SK-N-SH treated with all-trans-retinoic acid at 6 μM for 48 hours (cell line): Measurements from ENCODE around the gene SLTM.
A peak's percentile ranks its signal among the peaks of the same experiment; 100 is the strongest.
"Not testable (repeated sequence)": the region's sequence is repeated elsewhere in the genome, so short reads cannot be mapped to it uniquely, and the experiment has no call there.

ENCODE experiments used
- ATAC-seq: fragments of 200-7000 bp; cut with Tn5 transposase; 3 replicates; pipeline ENCODE4 v1.9.1; 2020; ENCODE audit warnings: mild to moderate bottlenecking, moderate library complexity
- ARNTL ChIP-seq: fragments of 450-650 bp; formaldehyde crosslinking; IDR thresholded peaks from 2 replicates; pipeline ENCODE4 v1.5.0; 2020; ENCODE audit warnings: low read depth, mild to moderate bottlenecking, moderate library complexity, borderline replicate concordance
- BACH2 ChIP-seq: fragments of 250-450 bp; sonication (Bioruptor Pico); IDR thresholded peaks from 2 replicates; pipeline ENCODE4 v1.9.0; 2021; ENCODE audit warnings: mild to moderate bottlenecking, borderline replicate concordance
- CSDC2 ChIP-seq: fragments of 250-450 bp; sonication (Bioruptor Pico); IDR thresholded peaks from 2 replicates; pipeline ENCODE4 v1.5.0; 2020; ENCODE audit warnings: mild to moderate bottlenecking, moderate library complexity
- GLIS3 ChIP-seq: fragments of 250-450 bp; sonication (Bioruptor Pico); IDR thresholded peaks from 2 replicates; pipeline ENCODE4 v1.5.0; 2020; ENCODE audit warnings: mild to moderate bottlenecking, moderate library complexity
- ISL1 ChIP-seq: fragments of 250-450 bp; sonication (Bioruptor Pico); IDR thresholded peaks from 2 replicates; pipeline ENCODE4 v2.1.2; 2022; ENCODE audit warnings: mild to moderate bottlenecking, moderate library complexity
- OSR1 ChIP-seq: fragments of 250-450 bp; sonication (Bioruptor Pico); IDR thresholded peaks from 2 replicates; pipeline ENCODE4 v1.8.0; 2022; ENCODE audit warnings: moderate library complexity, mild to moderate bottlenecking, inconsistent platforms
- PPARA ChIP-seq: fragments of 250-450 bp; sonication (Bioruptor Pico); IDR thresholded peaks from 2 replicates; pipeline ENCODE4 v1.5.0; 2020; ENCODE audit warnings: mild to moderate bottlenecking, borderline replicate concordance
- RARB ChIP-seq: fragments of 250-450 bp; sonication (Bioruptor Pico); IDR thresholded peaks from 2 replicates; pipeline ENCODE4 v1.8.0; 2021; ENCODE audit warnings: mild to moderate bottlenecking, moderate library complexity
- TCF4 ChIP-seq: fragments of 250-450 bp; sonication (Bioruptor Pico); IDR thresholded peaks from 2 replicates; pipeline ENCODE4 v1.8.0; 2021; ENCODE audit warnings: mild to moderate bottlenecking, moderate library complexity, borderline replicate concordance
- ZC3H10 ChIP-seq: fragments of 250-450 bp; sonication (Bioruptor Pico); IDR thresholded peaks from 2 replicates; pipeline ENCODE4 v1.5.1; 2021; ENCODE audit warnings: mild to moderate bottlenecking, moderate library complexity
- ZFP3 ChIP-seq: fragments of 250-450 bp; sonication (Bioruptor Pico); IDR thresholded peaks from 2 replicates; pipeline ENCODE4 v1.5.0; 2020; ENCODE audit warnings: mild to moderate bottlenecking, moderate library complexity
- ZNF565 ChIP-seq: fragments of 450-650 bp; formaldehyde crosslinking; conservative IDR thresholded peaks from 2 replicates; pipeline ENCODE4 v1.5.0; 2020; ENCODE audit warnings: low read depth, mild to moderate bottlenecking, moderate library complexity
- ZNF70 ChIP-seq: fragments of 450-650 bp; formaldehyde crosslinking; IDR thresholded peaks from 2 replicates; pipeline ENCODE4 v1.5.0; 2020; ENCODE audit warnings: mild to moderate bottlenecking, moderate library complexity
- ZNF8 ChIP-seq: fragments of 450-650 bp; formaldehyde crosslinking; IDR thresholded peaks from 2 replicates; pipeline ENCODE4 v1.5.0; 2020; ENCODE audit warnings: mild to moderate bottlenecking, moderate library complexity
- TF ChIP-seq, protein P1 (sequence below): fragments of 250-450 bp; sonication (Bioruptor Pico); IDR thresholded peaks from 2 replicates; pipeline ENCODE4 v1.8.0; 2021; ENCODE audit warnings: low read depth, mild to moderate bottlenecking, moderate library complexity, borderline replicate concordance
- TF ChIP-seq, protein P2 (sequence below): fragments of 250-450 bp; sonication (Bioruptor Pico); IDR thresholded peaks from 2 replicates; pipeline ENCODE4 v1.8.0; 2020; ENCODE audit warnings: mild to moderate bottlenecking, moderate library complexity, borderline replicate concordance
- TF ChIP-seq, protein P3 (sequence below): fragments of 250-450 bp; sonication (Bioruptor Pico); IDR thresholded peaks from 2 replicates; pipeline ENCODE4 v1.5.1; 2020; ENCODE audit warnings: low read depth, mild to moderate bottlenecking, moderate library complexity
- TF ChIP-seq, protein P4 (sequence below): fragments of 250-450 bp; sonication (Bioruptor Pico); IDR thresholded peaks from 2 replicates; pipeline ENCODE4 v1.5.0; 2020; ENCODE audit warnings: mild to moderate bottlenecking, moderate library complexity

The SLTM gene

DNA sequence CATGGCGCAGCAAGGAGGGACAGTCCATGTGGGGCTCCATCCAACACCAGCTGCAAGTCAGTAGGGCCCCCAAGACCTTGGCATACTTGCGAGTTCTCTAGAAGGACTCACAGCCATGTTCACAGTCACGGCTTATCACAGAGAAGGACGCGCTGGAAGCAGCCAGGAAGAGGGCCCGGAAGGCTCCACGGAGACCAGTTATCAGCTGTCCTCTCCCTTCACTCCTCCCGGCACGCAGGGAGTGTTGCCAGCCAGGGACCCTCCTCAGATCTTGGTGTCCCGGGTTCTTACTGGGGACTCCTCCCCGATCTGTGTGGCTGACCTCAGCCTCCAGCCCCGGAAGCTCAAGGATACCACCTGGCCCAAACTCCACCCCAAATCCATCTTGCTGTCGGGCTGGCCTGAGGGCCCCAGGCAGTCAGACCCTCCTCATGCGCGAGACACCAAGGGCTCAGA is 68.0 kb downstream of the SLTM start (continued):
- TF ChIP-seq, protein P1, sequence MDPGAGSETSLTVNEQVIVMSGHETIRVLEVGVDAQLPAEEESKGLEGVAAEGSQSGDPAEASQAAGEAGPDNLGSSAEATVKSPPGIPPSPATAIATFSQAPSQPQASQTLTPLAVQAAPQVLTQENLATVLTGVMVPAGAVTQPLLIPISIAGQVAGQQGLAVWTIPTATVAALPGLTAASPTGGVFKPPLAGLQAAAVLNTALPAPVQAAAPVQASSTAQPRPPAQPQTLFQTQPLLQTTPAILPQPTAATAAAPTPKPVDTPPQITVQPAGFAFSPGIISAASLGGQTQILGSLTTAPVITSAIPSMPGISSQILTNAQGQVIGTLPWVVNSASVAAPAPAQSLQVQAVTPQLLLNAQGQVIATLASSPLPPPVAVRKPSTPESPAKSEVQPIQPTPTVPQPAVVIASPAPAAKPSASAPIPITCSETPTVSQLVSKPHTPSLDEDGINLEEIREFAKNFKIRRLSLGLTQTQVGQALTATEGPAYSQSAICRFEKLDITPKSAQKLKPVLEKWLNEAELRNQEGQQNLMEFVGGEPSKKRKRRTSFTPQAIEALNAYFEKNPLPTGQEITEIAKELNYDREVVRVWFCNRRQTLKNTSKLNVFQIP (CRISPR knock-in tag), result no peak
- TF ChIP-seq, protein P2, sequence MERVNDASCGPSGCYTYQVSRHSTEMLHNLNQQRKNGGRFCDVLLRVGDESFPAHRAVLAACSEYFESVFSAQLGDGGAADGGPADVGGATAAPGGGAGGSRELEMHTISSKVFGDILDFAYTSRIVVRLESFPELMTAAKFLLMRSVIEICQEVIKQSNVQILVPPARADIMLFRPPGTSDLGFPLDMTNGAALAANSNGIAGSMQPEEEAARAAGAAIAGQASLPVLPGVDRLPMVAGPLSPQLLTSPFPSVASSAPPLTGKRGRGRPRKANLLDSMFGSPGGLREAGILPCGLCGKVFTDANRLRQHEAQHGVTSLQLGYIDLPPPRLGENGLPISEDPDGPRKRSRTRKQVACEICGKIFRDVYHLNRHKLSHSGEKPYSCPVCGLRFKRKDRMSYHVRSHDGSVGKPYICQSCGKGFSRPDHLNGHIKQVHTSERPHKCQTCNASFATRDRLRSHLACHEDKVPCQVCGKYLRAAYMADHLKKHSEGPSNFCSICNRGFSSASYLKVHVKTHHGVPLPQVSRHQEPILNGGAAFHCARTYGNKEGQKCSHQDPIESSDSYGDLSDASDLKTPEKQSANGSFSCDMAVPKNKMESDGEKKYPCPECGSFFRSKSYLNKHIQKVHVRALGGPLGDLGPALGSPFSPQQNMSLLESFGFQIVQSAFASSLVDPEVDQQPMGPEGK (CRISPR knock-in tag), result no peak
- TF ChIP-seq, protein P3, sequence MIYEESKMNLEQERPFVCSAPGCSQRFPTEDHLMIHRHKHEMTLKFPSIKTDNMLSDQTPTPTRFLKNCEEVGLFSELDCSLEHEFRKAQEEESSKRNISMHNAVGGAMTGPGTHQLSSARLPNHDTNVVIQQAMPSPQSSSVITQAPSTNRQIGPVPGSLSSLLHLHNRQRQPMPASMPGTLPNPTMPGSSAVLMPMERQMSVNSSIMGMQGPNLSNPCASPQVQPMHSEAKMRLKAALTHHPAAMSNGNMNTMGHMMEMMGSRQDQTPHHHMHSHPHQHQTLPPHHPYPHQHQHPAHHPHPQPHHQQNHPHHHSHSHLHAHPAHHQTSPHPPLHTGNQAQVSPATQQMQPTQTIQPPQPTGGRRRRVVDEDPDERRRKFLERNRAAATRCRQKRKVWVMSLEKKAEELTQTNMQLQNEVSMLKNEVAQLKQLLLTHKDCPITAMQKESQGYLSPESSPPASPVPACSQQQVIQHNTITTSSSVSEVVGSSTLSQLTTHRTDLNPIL (CRISPR knock-in tag), result no peak

DNA sequence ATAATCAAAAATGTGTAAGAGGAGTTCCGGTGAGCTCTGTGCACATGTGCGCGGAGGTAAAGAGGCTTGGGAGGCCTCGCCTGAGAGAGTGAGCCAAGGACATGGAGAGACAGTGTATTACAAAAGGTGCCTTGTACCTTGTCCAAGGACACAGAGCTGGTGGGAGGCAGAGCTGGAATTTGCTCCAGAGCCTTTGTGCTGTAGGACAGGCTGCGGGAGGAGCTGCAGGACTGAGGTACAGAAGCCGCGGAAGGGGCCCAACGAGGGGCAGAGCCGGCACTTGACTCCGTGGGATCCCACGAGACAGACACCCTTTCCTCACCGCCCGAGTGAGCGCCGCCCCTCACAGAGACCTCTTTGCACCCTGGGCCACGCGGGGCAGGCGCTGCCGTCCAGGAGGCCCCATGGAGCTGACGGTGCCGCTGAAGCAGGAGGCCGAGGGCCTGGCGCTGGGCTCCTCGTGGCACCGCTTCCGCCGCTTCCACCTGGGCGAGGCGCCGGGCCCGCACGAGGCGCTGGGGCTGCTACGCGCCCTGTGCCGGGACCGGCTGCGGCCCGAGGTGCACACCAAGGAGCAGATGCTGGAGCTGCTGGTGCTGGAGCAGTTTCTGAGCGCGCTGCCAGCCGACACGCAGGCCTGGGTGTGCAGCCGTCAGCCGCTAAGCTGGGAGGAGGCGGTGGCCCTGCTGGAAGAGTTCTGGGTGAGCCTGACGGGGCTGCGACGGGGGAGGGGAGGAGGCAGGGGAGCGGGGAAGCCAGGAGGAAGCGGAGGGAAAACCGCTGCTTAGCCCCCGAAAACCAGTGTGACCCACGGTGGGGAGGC is 68.7 kb downstream of the SLTM start:
- ATAC-seq, result no peak
- TF ChIP-seq ARNTL (CRISPR knock-in tag) (no peak), ZNF8 (no peak), GLIS3 (CRISPR knock-in tag) (no peak), BACH2 (CRISPR knock-in tag) (no peak), CSDC2 (no peak), PPARA (CRISPR knock-in tag) (no peak)
- TF ChIP-seq, protein P3 (CRISPR knock-in tag), result no peak
- TF ChIP-seq, all 23 proteins: peak for 0

DNA sequence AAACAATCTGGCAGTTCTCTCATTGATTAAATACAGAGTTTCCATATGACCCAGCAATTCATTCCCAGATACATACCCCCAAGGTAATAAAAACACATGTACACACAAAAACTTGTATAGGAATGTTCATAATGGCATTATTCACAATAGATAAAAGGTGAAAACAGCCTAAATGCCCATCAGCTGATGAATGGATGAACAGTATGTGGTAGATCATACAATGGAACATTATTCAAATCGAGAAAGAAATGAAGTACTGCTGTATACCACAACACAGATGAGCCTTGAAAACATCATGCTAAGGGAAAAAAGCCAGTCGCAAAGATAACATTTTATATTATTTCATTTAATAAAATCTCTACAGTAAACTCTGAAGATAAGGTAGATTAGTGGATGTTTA is 71.2 kb downstream of the SLTM start:
- TF ChIP-seq TCF4 (peak; percentile 26; the same call in 1 of the 2 replicates), ZNF8 (no peak), ZFP3 (CRISPR knock-in tag) (no peak)

DNA sequence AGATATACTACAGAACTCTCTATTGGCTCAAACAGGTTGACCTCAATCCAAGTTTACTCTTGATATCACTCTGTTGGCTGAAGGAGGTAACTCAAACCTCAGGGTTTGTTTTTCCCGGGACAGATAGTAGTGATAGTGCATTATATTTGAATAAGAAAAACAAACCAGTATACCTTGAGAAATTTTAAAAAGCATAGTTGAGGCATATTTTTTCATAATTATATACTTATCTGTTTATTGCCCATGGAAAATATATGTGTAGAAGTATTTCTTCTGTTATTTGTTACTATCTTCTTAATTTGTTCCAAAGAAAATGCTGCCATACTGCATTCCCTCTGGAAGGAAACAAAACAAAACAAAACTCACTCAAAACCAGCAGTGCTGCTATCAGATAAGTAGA is 76.9 kb downstream of the SLTM start:
- not testable (repeated sequence) for ATAC-seq

More for the DNA sequence above, 71.2 kb downstream of the SLTM start:
- ATAC-seq, result no peak

DNA sequence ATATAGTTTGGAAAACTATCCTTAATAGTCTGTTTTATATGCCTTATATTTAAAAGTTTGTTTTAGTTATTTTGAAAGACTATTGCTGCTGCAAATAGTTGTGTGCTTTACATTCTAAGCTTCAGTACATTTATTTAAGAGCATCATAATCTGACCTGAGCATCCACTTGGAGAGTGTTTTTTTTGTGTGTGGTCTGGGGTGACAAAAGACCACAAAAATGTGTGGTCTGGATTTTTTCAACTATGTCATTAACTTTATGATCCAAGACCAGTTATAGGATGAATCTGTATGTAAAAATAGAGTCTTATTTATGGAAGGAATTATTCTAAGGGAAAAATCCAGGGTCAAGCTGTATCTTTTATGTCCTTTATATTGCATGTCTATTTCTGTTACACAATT is 77.4 kb downstream of the SLTM start:
- peak; percentile 61 for ATAC-seq
- TF ChIP-seq OSR1 (CRISPR knock-in tag) (no peak), BACH2 (CRISPR knock-in tag) (no peak), ZFP3 (CRISPR knock-in tag) (no peak), ARNTL (CRISPR knock-in tag) (no peak), ISL1 (CRISPR knock-in tag) (no peak), ZNF70 (CRISPR knock-in tag) (no peak), ZC3H10 (CRISPR knock-in tag) (no peak), ZNF8 (no peak), ZNF565 (CRISPR knock-in tag) (no peak), RARB (CRISPR knock-in tag) (no peak), TCF4 (no peak)
- TF ChIP-seq, protein P2 (CRISPR knock-in tag), result no peak
- TF ChIP-seq, protein P4, sequence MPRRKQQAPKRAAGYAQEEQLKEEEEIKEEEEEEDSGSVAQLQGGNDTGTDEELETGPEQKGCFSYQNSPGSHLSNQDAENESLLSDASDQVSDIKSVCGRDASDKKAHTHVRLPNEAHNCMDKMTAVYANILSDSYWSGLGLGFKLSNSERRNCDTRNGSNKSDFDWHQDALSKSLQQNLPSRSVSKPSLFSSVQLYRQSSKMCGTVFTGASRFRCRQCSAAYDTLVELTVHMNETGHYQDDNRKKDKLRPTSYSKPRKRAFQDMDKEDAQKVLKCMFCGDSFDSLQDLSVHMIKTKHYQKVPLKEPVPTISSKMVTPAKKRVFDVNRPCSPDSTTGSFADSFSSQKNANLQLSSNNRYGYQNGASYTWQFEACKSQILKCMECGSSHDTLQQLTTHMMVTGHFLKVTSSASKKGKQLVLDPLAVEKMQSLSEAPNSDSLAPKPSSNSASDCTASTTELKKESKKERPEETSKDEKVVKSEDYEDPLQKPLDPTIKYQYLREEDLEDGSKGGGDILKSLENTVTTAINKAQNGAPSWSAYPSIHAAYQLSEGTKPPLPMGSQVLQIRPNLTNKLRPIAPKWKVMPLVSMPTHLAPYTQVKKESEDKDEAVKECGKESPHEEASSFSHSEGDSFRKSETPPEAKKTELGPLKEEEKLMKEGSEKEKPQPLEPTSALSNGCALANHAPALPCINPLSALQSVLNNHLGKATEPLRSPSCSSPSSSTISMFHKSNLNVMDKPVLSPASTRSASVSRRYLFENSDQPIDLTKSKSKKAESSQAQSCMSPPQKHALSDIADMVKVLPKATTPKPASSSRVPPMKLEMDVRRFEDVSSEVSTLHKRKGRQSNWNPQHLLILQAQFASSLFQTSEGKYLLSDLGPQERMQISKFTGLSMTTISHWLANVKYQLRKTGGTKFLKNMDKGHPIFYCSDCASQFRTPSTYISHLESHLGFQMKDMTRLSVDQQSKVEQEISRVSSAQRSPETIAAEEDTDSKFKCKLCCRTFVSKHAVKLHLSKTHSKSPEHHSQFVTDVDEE (CRISPR knock-in tag), result no peak
- TF ChIP-seq, protein P1 (CRISPR knock-in tag), result no peak
- TF ChIP-seq, protein P3 (CRISPR knock-in tag), result no peak
